ENCODE measurements around the gene RFX1. TPM values are rescaled to one million over a fixed set of nuclear protein-coding genes. Genes with fewer than 3 reads are reported as not detected.

The RFX1 gene
- total RNA-seq, 4 donors from 2014 or later = 2.7 to 7.2 (median 4.4) TPM

DNA sequence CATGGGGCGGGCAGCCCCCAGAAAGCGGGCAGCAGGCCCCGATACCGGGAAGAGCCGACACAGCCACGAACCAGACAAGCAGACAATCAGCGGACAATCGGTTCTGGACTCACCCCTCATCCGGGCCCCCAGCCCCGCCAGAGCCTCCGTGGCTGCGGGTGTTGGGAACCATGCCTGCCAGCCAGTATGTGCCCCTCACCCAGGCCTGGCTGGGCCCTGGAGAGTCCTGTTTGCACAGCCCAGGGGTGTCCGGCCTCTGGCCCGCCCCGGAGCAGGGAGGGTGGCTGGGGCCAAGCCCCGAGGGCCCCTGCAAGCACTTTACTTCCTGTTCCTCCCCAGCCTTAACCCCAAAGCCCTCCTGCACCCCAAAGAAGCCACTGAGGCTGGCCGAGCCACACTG is 75.7 kb downstream of the RFX1 start:
- DNase-seq (no peak), ATAC-seq (no peak)
- no peaks in the 10 kb centered on the region for H3K9me3 ChIP-seq
- TF ChIP-seq POLR2A (IDR thresholded peaks at IDR 0.05) = no peak
- TF ChIP-seq, protein P1, sequence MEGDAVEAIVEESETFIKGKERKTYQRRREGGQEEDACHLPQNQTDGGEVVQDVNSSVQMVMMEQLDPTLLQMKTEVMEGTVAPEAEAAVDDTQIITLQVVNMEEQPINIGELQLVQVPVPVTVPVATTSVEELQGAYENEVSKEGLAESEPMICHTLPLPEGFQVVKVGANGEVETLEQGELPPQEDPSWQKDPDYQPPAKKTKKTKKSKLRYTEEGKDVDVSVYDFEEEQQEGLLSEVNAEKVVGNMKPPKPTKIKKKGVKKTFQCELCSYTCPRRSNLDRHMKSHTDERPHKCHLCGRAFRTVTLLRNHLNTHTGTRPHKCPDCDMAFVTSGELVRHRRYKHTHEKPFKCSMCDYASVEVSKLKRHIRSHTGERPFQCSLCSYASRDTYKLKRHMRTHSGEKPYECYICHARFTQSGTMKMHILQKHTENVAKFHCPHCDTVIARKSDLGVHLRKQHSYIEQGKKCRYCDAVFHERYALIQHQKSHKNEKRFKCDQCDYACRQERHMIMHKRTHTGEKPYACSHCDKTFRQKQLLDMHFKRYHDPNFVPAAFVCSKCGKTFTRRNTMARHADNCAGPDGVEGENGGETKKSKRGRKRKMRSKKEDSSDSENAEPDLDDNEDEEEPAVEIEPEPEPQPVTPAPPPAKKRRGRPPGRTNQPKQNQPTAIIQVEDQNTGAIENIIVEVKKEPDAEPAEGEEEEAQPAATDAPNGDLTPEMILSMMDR (IDR thresholded peaks at IDR 0.05 in 4 of 5, conservative IDR thresholded peaks at IDR 0.05 in 1 of 5) = no peak
- H3K36me3 ChIP-seq = peaks cover 0 to 14% of the 10 kb centered on the region in 2 donors
- H3K4me3 ChIP-seq = no peak overlapping the region
- intact Hi-C loops (cut with DNase I; ENCODE audit: low total_unique reads) = no loop called here
- H3K4me1 ChIP-seq = no peaks in the 10 kb centered on the region
- H3K27me3 ChIP-seq = peaks cover 0 to 3% (median 0%) of the 10 kb centered on the region in 3 donors
- no peak overlapping the region for H3K27ac ChIP-seq
- in situ Hi-C loops (cut with MboI; ENCODE audit: low sequenced_read_pairs in 4 of 4) = no loop called here

GRCh38 chr19:13929956-13930355 is 76.2 kb downstream of the RFX1 start:
- peaks cover 0 to 16% of the 10 kb centered on the region in 2 donors for H3K36me3 ChIP-seq

DNA sequence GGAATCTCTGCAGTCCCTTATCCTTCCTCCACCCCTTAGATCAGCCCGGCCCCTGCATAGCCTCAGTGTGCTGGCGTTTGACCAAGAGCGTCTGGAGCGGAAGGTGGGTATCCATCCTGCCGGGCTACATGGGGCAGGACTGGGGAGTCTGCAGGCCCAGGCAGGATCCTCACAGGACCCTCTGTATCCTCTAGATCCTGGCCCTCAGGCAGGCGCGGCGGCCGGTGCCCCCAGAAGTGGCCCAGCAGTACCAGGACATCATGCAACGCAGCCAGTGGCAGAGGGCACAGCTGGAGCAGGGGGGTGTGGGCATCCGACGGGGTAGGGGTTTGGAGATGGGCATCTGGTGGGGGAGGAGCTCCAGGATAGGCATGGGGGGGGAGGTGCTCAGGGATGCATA is 76.8 kb downstream of the RFX1 start:
- in situ Hi-C loops (cut with MboI; ENCODE audit: low sequenced_read_pairs in 4 of 4) = no loop called here

More at GRCh38 chr19:13929956-13930355, 76.2 kb downstream of the RFX1 start:
- no peaks in the 10 kb centered on the region for H3K27me3 ChIP-seq
- intact Hi-C loops (cut with DNase I; ENCODE audit: low total_unique reads) (no loop called here), in situ Hi-C loops (cut with MboI; ENCODE audit: low sequenced_read_pairs in 4 of 4) (no loop called here)
- DNase-seq (no peak), ATAC-seq (no peak)
- H3K4me1 ChIP-seq = no peaks in the 10 kb centered on the region
- TF ChIP-seq POLR2A (IDR thresholded peaks at IDR 0.05) = no peak
- TF ChIP-seq, protein P1 (IDR thresholded peaks at IDR 0.05 in 4 of 5, conservative IDR thresholded peaks at IDR 0.05 in 1 of 5) = no peak
- H3K4me3 ChIP-seq = no peak overlapping the region
- no peaks in the 10 kb centered on the region for H3K9me3 ChIP-seq
- H3K27ac ChIP-seq = no peak overlapping the region

DNA sequence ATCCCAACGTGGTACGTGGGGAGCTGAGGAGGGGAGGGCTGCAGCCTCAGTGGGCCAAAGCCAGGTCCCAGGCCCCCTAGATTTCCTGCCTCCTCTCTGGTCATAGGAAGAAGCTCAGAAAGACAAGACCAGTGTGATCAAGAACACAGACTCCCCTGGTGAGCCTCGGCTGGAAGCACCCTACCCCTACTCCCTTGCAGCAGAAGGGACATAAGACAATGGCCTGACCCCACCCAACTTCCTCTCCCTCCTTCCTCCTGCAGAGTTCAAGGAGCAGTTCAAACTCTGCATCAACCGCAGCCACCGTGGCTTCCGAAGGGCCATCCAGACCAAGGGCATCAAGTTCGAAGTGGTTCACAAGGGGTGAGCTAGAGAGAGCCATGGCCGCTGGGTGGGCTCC is 79.4 kb downstream of the RFX1 start:
- peak in 1 of 2 donors; percentile 36 for ATAC-seq
- H3K27ac ChIP-seq = peak overlapping the region in 2 of 4 donors; percentile 10 to 58
- H3K36me3 ChIP-seq = peaks cover 0 to 44% of the 10 kb centered on the region in 2 donors
- in situ Hi-C loops (cut with MboI; ENCODE audit: low sequenced_read_pairs in 4 of 4) = no loop called here
- H3K9me3 ChIP-seq = no peaks in the 10 kb centered on the region
- DNase-seq = no peak
- no peaks in the 10 kb centered on the region for H3K4me1 ChIP-seq
- H3K4me3 ChIP-seq = no peak overlapping the region
- intact Hi-C loops (cut with DNase I; ENCODE audit: low total_unique reads) = no loop called here
- H3K27me3 ChIP-seq = no peaks in the 10 kb centered on the region
- TF ChIP-seq, protein P1 (IDR thresholded peaks at IDR 0.05 in 4 of 5, conservative IDR thresholded peaks at IDR 0.05 in 1 of 5) = no peak
- no peak for TF ChIP-seq POLR2A (IDR thresholded peaks at IDR 0.05)

More for the DNA sequence above, 76.8 kb downstream of the RFX1 start:
- no peak overlapping the region for H3K27ac ChIP-seq
- no peaks in the 10 kb centered on the region for H3K4me1 ChIP-seq
- H3K9me3 ChIP-seq = no peaks in the 10 kb centered on the region
- DNase-seq (no peak), ATAC-seq (no peak)
- peaks cover 0 to 23% of the 10 kb centered on the region in 2 donors for H3K36me3 ChIP-seq
- TF ChIP-seq, protein P1 (IDR thresholded peaks at IDR 0.05 in 4 of 5, conservative IDR thresholded peaks at IDR 0.05 in 1 of 5) = no peak
- TF ChIP-seq POLR2A (IDR thresholded peaks at IDR 0.05) = no peak
- H3K27me3 ChIP-seq = no peaks in the 10 kb centered on the region
- intact Hi-C loops (cut with DNase I; ENCODE audit: low total_unique reads) = no loop called here
- no peak overlapping the region for H3K4me3 ChIP-seq

- ATAC-seq (no peak), DNase-seq (no peak)
- H3K36me3 ChIP-seq = peaks cover 0 to 51% of the 10 kb centered on the region in 2 donors
- H3K4me3 ChIP-seq = no peak overlapping the region
- H3K9me3 ChIP-seq = no peaks in the 10 kb centered on the region
- H3K27me3 ChIP-seq = no peaks in the 10 kb centered on the region
- peak overlapping the region in 2 of 4 donors; percentile 10 to 58 for H3K27ac ChIP-seq
- in situ Hi-C loops (cut with MboI; ENCODE audit: low sequenced_read_pairs in 4 of 4) = no loop called here
- intact Hi-C loops (cut with DNase I; ENCODE audit: low total_unique reads) = no loop called here
- TF ChIP-seq POLR2A (IDR thresholded peaks at IDR 0.05) = no peak
- TF ChIP-seq, protein P1 (IDR thresholded peaks at IDR 0.05 in 4 of 5, conservative IDR thresholded peaks at IDR 0.05 in 1 of 5) = no peak
- H3K4me1 ChIP-seq = no peaks in the 10 kb centered on the region
Measured at GRCh38 chr19:13926010-13926409, 80.1 kb downstream of the RFX1 start.

All from gastrocnemius medialis (tissue), 4 donors.